MM.1S (cell line): ENCODE data around the gene PIP5K1C.

ENCODE experiments used
- EZH2 ChIP-seq: fragments of 300-600 bp; sonication (generic); optimal IDR thresholded peaks from 2 replicates; pipeline ENCODE3; 2017; ENCODE audit warnings: low read depth, mild to moderate bottlenecking, antibody characterized with exemption, low read length, mixed read lengths
- EZH2phosphoT487 ChIP-seq: fragments of 300-600 bp; sonication (generic); IDR thresholded peaks from 2 replicates; pipeline ENCODE4 v1.6.1; 2018; ENCODE audit warnings: antibody characterized with exemption, low read length
- TF ChIP-seq, protein P1 (sequence below): fragments of 300-600 bp; sonication (generic); IDR thresholded peaks from 2 replicates; pipeline ENCODE4 v1.5.1; 2016; ENCODE audit warnings: antibody characterized with exemption, low read length, mixed read lengths

DNA sequence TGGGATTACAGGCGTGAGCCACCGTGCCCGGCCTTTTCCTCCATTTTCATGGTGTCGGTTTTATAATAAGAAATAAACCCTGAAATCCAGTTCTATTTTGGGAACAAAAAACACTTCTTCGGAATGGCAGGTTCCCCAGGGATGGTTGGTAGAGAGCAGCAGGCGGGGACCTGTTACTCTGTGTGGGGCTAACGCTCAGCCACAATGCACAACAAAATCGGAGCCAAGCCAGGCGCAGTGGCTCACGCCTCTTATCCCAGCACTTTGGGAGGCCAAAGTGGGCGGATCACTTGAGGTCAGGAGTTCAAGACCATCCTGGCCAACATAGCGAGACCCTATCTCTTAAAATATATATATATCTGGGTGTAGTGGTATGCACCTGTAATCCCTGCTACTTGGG lies 99.2 kb downstream of the PIP5K1C start:
- TF ChIP-seq, protein P1, sequence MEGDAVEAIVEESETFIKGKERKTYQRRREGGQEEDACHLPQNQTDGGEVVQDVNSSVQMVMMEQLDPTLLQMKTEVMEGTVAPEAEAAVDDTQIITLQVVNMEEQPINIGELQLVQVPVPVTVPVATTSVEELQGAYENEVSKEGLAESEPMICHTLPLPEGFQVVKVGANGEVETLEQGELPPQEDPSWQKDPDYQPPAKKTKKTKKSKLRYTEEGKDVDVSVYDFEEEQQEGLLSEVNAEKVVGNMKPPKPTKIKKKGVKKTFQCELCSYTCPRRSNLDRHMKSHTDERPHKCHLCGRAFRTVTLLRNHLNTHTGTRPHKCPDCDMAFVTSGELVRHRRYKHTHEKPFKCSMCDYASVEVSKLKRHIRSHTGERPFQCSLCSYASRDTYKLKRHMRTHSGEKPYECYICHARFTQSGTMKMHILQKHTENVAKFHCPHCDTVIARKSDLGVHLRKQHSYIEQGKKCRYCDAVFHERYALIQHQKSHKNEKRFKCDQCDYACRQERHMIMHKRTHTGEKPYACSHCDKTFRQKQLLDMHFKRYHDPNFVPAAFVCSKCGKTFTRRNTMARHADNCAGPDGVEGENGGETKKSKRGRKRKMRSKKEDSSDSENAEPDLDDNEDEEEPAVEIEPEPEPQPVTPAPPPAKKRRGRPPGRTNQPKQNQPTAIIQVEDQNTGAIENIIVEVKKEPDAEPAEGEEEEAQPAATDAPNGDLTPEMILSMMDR = no peak
- no peak for TF ChIP-seq EZH2
- no peak for TF ChIP-seq EZH2phosphoT487
